ENCODE measurements around the gene PTPRK. TPM values are rescaled to one million over a fixed set of nuclear protein-coding genes. Genes with fewer than 3 reads are reported as not detected.

Gene PTPRK
- total RNA-seq, 1 donor from 2014 or later, result 48.4 TPM

DNA sequence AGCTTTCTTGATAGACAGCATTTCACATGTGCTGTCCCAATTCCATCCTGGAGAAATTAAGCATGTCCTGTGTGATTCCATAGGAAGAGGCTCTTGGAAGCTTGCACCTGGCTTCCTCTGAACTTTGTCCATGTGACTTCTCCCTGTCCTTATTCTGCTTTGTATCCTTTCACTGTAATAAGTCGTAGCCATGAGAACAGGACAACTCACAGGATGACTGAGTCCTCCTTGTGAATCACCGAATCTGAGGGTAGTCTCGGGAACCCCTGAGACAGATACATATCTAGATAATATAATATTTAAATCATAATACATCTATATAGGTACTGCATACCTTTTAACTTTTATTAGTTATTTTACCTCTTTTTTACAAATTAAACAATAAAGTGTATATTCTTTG is 462.9 kb downstream of the PTPRK start:
- Histone ChIP-seq H3K36me3 (ENCODE audit: control insufficient read depth, insufficient read depth, low read length) (peaks cover 3% of the 10 kb centered on the region), H3K4me3 (ENCODE audit: low read depth, low read length) (no peak overlapping the region), H3K27me3 (ENCODE audit: control insufficient read depth, insufficient read depth, low read length) (no peaks in the 10 kb centered on the region)
- peak; percentile 30 for DNase-seq (ENCODE audit: low read depth)
- no peak for FAIRE-seq
- TF ChIP-seq, protein P1, sequence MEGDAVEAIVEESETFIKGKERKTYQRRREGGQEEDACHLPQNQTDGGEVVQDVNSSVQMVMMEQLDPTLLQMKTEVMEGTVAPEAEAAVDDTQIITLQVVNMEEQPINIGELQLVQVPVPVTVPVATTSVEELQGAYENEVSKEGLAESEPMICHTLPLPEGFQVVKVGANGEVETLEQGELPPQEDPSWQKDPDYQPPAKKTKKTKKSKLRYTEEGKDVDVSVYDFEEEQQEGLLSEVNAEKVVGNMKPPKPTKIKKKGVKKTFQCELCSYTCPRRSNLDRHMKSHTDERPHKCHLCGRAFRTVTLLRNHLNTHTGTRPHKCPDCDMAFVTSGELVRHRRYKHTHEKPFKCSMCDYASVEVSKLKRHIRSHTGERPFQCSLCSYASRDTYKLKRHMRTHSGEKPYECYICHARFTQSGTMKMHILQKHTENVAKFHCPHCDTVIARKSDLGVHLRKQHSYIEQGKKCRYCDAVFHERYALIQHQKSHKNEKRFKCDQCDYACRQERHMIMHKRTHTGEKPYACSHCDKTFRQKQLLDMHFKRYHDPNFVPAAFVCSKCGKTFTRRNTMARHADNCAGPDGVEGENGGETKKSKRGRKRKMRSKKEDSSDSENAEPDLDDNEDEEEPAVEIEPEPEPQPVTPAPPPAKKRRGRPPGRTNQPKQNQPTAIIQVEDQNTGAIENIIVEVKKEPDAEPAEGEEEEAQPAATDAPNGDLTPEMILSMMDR (IDR thresholded peaks at IDR 0.05; ENCODE audit: insufficient read depth, low read length, severe bottlenecking), result no peak

DNA sequence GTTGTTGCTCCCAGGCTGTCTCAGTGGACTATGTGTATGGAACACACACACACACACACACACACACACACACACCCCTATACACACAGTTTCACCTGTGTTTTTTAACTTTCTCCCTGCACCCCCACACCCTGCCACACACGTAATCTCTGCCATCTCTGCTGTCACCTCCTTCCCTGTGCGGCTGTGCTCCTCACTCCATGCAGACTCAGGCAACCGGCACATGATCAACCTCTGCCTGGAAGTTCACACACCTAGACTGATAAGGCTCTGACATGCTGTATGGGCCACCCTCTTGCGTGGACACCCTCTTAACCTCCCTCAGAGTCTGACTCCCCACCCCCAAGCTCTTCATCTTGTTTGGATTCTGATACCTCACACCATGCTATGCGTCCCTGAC is 467.3 kb downstream of the PTPRK start:
- Histone ChIP-seq H3K27me3 (ENCODE audit: control insufficient read depth, insufficient read depth, low read length) (no peaks in the 10 kb centered on the region), H3K36me3 (ENCODE audit: control insufficient read depth, insufficient read depth, low read length) (peaks cover 1% of the 10 kb centered on the region), H3K4me3 (ENCODE audit: low read depth, low read length) (no peak overlapping the region)
- no peak for DNase-seq (ENCODE audit: low read depth)
- TF ChIP-seq, protein P1 (IDR thresholded peaks at IDR 0.05; ENCODE audit: insufficient read depth, low read length, severe bottlenecking), result no peak
- no peak for FAIRE-seq

DNA sequence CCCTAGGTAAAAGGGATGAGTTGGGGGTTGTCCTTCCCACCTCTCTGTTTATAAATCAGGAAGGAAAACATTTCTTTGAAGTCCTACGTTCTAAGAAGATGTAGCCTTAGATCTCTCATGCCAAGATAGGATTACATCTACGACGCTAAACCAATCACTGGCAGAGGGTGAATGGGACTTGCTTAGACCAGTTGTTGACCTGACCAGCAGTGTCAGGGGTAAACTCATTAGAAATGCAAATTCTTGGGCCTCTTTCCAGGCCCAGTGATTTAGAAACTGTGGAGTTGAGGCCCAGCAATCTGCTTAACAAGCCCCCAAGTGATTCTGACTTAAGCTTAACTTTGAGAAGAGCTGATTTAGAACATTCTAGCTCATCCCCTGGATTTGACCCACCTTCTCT is 472.4 kb downstream of the PTPRK start:
- Histone ChIP-seq H3K4me3 (ENCODE audit: low read depth, low read length) (no peak overlapping the region), H3K36me3 (ENCODE audit: control insufficient read depth, insufficient read depth, low read length) (no peaks in the 10 kb centered on the region), H3K27me3 (ENCODE audit: control insufficient read depth, insufficient read depth, low read length) (no peaks in the 10 kb centered on the region)
- DNase-seq (ENCODE audit: low read depth) (no peak), FAIRE-seq (no peak)
- TF ChIP-seq, protein P1 (IDR thresholded peaks at IDR 0.05; ENCODE audit: insufficient read depth, low read length, severe bottlenecking), result no peak

DNA sequence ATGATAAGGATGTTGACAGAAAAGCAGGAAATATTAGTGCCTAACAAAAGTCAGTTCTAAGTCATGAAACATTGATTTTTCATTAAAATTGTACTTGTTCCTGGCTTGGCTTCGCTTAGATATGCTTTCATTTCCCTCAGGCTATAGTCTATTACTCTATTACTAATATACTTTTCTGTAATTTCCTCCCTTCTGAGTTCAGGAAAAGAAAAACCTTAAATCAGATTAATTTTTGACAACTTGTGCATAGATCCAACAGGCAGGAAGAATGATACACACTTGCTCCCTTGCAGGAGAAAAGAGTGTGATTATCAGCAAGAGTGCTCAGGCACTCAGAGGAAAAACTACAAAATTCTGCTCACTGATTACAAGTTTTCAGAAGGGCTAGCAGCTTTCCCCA is 474.4 kb downstream of the PTPRK start:
- DNase-seq (ENCODE audit: low read depth) (no peak), FAIRE-seq (no peak)
- no peaks in the 10 kb centered on the region for H3K36me3 ChIP-seq (ENCODE audit: control insufficient read depth, insufficient read depth, low read length)
- H3K27me3 ChIP-seq (ENCODE audit: control insufficient read depth, insufficient read depth, low read length), result no peaks in the 10 kb centered on the region
- TF ChIP-seq, protein P1 (IDR thresholded peaks at IDR 0.05; ENCODE audit: insufficient read depth, low read length, severe bottlenecking), result no peak
- H3K4me3 ChIP-seq (ENCODE audit: low read depth, low read length), result no peak overlapping the region

DNA sequence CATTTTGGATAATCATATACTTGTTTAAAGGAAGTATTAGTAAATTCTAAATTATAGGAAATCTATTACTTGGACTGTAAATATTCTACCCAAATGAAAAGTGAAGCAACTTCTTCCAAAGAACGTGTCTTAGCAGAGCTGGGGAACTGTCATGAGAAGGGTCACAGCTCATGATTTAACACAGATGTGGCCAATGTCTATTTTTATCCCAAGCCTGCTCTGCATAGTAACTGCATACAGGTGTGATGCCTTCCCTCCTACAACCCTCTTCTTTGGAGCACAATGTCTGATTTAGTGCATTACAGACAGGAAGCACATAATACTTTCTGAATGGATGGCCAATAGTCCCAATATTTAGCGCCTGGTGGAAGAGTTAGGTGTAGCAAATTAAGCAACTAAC is 480.9 kb downstream of the PTPRK start:
- Histone ChIP-seq H3K4me3 (ENCODE audit: low read depth, low read length) (no peak overlapping the region), H3K36me3 (ENCODE audit: control insufficient read depth, insufficient read depth, low read length) (no peaks in the 10 kb centered on the region), H3K27me3 (ENCODE audit: control insufficient read depth, insufficient read depth, low read length) (no peaks in the 10 kb centered on the region)
- DNase-seq (ENCODE audit: low read depth) (no peak), FAIRE-seq (no peak)
- TF ChIP-seq, protein P1 (IDR thresholded peaks at IDR 0.05; ENCODE audit: insufficient read depth, low read length, severe bottlenecking), result no peak

DNA sequence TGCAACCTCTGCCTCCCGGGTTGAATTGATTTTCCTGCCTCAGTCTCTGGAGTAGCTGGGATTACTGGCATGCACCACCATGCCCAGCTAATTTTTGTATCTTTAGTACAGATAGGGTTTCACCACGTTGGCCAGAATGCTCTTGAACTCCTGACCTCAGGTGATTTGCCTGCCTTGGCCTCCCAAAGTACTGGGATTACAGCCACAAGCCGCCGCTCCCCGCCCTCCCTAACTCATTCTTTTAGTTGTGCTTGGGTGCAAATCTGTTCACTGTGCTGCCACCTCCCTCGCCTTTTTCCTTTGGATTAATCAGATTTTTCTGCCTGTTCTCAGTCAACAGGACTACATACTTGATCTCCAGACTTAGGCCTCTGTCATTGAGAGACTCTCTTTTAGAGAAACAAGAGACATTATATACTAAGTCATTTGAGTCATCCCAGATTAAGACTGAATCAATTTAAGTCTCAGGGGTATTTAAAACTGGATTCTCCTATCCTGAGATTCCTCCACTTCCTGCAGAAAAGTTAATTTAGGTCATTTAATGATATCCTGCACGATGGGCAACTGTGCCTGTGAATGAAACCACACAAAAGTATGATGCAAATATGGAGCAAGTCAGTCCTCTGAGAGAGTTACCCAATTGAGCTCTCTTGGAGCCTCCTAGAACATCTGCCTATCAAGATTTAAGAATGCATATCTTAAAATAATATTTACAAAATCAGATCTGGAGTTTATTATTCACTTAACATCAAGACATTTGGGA is 483.4 kb downstream of the PTPRK start:
- no peak overlapping the region for H3K4me3 ChIP-seq (ENCODE audit: low read depth, low read length)
- no peak for FAIRE-seq
- DNase-seq (ENCODE audit: low read depth), result no peak
- H3K27me3 ChIP-seq (ENCODE audit: control insufficient read depth, insufficient read depth, low read length), result no peaks in the 10 kb centered on the region
- TF ChIP-seq, protein P1 (IDR thresholded peaks at IDR 0.05; ENCODE audit: insufficient read depth, low read length, severe bottlenecking), result no peak
- H3K36me3 ChIP-seq (ENCODE audit: control insufficient read depth, insufficient read depth, low read length), result peaks cover 2% of the 10 kb centered on the region

All from bronchial epithelial cell (primary cell).